ENCODE data around the gene EZH1. TPM values are rescaled to one million over a fixed set of nuclear protein-coding genes. Genes with fewer than 3 reads are reported as not detected.

Gene EZH1
- polyA plus RNA-seq, 1 experiment: 30.4 TPM

- H3K27me3 ChIP-seq (ENCODE audit: control insufficient read depth, insufficient read depth, low read length): no peaks in the 10 kb centered on the region
- H3K4me3 ChIP-seq (ENCODE audit: low read depth, low read length): no peak overlapping the region
- no peak for DNase-seq (ENCODE audit: low read depth)
- ChIA-PET CTCF (interaction anchor here (2.9 kb wide), 1 partner anchor 121 kb away, joined by 9 read pairs; the partner anchor contains the start of gene PSMC3IP), POLR2A (interaction anchor here (0.6 kb wide), 1 partner anchor 164 kb away, joined by 3 read pairs; the partner anchor contains the start of gene NAGLU)
- H3K36me3 ChIP-seq (ENCODE audit: control insufficient read depth, insufficient read depth, low read length): peaks cover 25% of the 10 kb centered on the region
- TF ChIP-seq CTCF (IDR thresholded peaks at IDR 0.05; ENCODE audit: insufficient read depth, low read depth, low read length): no peak
These were observed 45.5 kb downstream of the EZH1 start for GRCh38 chr17:42699415-42699740.

- CTCF ChIA-PET: interaction anchor here (0.8 to 2.9 kb wide), 3 partner anchors 15 to 121 kb away, joined by 3 to 9 read pairs (median 8); partner anchors contain the start of gene PSMC3IP
- no peak for TF ChIP-seq CTCF (IDR thresholded peaks at IDR 0.05; ENCODE audit: insufficient read depth, low read depth, low read length)
- peak; percentile 40 for DNase-seq (ENCODE audit: low read depth)
- Histone ChIP-seq H3K4me3 (ENCODE audit: low read depth, low read length) (no peak overlapping the region), H3K27me3 (ENCODE audit: control insufficient read depth, insufficient read depth, low read length) (no peaks in the 10 kb centered on the region), H3K36me3 (ENCODE audit: control insufficient read depth, insufficient read depth, low read length) (peaks cover 24% of the 10 kb centered on the region)
- POLR2A ChIA-PET: interaction anchor here (0.6 kb wide), 1 partner anchor 163 kb away, joined by 3 read pairs; the partner anchor contains the start of gene NAGLU
These were observed 46.0 kb downstream of the EZH1 start for GRCh38 chr17:42698736-42699414.

GRCh38 chr17:42697108-42697811 lies 47.6 kb downstream of the EZH1 start:
- H3K4me3 ChIP-seq (ENCODE audit: low read depth, low read length): no peak overlapping the region
- CTCF ChIA-PET: interaction anchor here (0.6 to 2.9 kb wide), 4 partner anchors 16 to 119 kb away, joined by 3 to 9 read pairs (median 6); partner anchors contain the start of genes CCR10 and PSMC3IP
- H3K36me3 ChIP-seq (ENCODE audit: control insufficient read depth, insufficient read depth, low read length): peaks cover 25% of the 10 kb centered on the region
- no peaks in the 10 kb centered on the region for H3K27me3 ChIP-seq (ENCODE audit: control insufficient read depth, insufficient read depth, low read length)
- POLR2A ChIA-PET: no interaction called here
- no peak for DNase-seq (ENCODE audit: low read depth)
- no peak for TF ChIP-seq CTCF (IDR thresholded peaks at IDR 0.05; ENCODE audit: insufficient read depth, low read depth, low read length)

- Histone ChIP-seq H3K27me3 (ENCODE audit: control insufficient read depth, insufficient read depth, low read length) (no peaks in the 10 kb centered on the region), H3K4me3 (ENCODE audit: low read depth, low read length) (no peak overlapping the region), H3K36me3 (ENCODE audit: control insufficient read depth, insufficient read depth, low read length) (peaks cover 30% of the 10 kb centered on the region)
- TF ChIP-seq CTCF (IDR thresholded peaks at IDR 0.05; ENCODE audit: insufficient read depth, low read depth, low read length): no peak
- POLR2A ChIA-PET: no interaction called here
- DNase-seq (ENCODE audit: low read depth): no peak
- CTCF ChIA-PET: no interaction called here
These were observed 49.3 kb downstream of the EZH1 start for GRCh38 chr17:42695500-42695899.

GRCh38 chr17:42694524-42694923 lies 50.3 kb downstream of the EZH1 start:
- ChIA-PET POLR2A (interaction anchor here (0.7 kb wide), 1 partner anchor 100 kb away, joined by 4 read pairs; no protein-coding TSS in a partner anchor), CTCF (interaction anchor here (3.0 kb wide), 1 partner anchor 15 kb away, joined by 10 read pairs; no protein-coding TSS in a partner anchor)
- H3K36me3 ChIP-seq (ENCODE audit: control insufficient read depth, insufficient read depth, low read length): peaks cover 30% of the 10 kb centered on the region
- no peak for DNase-seq (ENCODE audit: low read depth)
- TF ChIP-seq CTCF (IDR thresholded peaks at IDR 0.05; ENCODE audit: insufficient read depth, low read depth, low read length): no peak
- H3K4me3 ChIP-seq (ENCODE audit: low read depth, low read length): no peak overlapping the region
- no peaks in the 10 kb centered on the region for H3K27me3 ChIP-seq (ENCODE audit: control insufficient read depth, insufficient read depth, low read length)
